NCI-H2171 (cell line): Measurements from ENCODE around the gene CRADD.

ENCODE experiments used
- DNase-seq: peaks from one replicate; lab custom pipeline; 2025; lab: John Stamatoyannopoulos, UW

Gene CRADD

DNA sequence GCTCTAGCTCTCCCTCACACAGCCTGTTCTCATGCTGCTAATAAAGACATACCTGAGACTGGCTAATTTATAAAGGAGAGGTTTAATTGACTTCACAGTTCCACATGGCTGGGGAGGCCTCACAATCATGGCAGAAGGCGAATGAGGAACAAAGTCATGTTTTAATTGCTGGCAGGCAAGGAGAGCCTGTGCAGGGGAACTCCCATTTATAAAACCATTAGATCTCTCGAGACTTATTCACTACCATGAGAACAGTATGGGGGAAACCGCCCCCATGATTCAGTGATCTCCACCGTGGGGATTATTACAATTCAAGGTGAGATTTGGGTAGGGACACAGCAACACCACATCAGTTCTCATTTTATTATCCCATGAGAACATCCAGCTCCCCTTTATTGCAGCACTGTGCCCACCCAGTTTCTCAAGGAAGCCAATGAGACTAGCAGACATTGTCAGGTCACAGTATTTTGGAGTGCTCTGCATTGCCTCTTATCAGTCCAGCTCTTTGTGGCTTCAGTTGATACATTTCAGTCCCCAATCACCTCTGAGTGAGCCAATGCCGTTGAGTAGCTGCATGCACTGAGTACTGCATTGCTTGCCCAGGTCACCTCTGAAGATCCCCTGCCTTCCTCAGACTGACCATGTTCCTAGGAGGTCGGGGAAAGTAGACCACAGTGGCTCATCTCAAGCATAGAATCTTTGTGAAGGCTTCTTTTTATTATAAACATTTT lies 131.2 kb downstream of the CRADD start:
- no peak for DNase-seq

DNA sequence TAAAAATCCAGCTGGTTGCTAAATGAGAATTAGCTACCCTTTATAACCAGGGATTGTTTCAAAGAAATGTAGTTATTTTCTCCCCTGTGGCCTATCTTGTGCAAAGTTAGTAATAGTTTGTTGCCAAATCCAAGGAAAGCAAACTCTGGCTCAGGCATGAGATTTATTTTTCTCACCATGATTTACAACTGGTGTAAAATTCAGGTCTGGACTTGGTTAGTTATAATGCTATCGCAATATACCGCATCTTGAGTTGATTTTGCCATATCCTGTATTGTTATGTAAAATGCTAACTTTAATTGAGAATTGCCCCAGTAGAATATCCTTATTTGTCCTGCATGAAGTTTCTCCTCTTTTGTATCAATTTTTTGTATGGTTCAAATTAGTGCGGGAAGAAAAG lies 135.5 kb downstream of the CRADD start:
- no peak for DNase-seq

DNA sequence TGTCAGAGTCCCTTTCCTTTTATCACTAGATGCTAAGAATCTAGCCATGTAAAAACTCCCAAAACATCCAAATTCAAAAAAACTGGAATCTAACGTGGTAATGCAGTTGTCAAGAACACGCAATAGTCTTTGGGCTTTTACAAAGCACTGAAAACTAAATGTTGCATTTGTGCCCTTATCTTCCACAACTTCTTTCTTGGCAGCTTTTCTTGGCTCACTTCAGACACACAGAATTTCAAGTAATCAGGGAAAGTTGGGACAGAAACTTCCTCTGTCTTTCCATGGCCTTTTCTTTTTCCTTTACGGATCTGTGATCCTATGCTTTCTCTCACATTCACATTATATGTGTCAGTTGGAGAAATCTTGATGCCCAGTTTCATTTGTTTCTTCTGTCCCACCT lies 136.0 kb downstream of the CRADD start:
- DNase-seq: no peak

DNA sequence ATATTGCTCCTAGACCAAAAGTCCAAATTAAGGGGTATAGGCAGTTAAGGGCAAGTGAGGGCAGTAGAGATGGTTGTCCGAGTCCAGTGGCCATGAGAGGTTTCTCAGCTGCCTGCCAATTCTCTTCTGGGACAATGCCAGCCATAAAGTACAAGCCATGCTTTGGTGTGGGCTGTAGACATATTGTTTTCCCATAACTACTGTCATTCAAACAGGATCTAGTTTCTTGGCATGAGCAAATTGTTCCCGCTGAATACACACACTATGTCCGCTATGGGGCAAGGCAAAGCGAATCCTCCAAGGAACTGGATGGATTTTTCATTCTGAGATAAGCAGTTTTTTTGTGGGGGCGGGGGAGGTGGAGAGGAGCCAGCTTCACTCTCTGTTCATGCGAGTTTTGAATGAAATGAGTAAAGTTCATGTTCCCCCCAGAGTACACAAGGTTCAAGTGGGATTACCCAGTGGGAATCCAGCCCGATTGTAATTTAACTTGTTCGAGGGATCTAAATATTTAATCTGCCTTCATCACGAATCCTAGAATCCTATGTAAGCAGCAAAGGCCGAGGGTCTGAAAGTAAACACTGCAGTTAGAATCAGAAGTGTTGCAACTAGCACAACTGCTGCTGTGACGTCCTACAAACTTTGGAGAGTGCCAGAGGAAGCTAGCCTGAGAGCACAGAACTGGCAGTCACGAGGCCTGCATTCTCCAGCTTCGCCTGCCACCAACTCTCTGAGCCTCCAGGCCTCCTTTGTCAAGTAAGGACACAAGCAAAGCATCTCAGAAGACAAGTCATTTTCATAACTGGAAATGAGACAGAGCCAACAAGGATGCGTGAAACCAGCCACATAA lies 137.0 kb downstream of the CRADD start:
- DNase-seq: no peak

DNA sequence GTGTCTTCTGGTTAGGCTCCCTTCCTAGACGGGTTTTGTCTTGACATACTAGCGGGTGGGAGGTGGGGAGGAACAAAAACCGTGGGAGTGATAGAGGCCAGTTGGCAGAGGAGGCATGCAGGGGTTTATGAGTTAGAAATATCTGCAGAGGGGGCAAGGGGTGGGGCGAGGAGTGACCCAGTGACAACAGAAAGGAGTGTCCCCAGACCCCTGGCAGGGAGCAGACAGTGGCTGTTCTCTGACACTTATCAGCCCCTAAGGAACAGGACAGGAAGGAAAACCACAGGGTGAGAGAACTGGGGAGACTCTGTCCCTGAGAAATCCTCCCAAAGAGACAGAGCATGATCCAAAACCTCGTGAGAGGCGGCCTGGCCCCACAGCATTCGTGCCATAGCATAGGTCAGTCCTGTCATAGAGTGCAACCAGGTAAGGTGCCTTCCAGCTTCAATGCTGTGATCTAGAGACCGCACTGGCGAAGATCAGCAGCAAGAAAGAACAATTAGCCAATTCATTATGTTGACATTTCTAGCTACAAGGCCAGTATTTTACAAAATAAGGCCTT lies 141.4 kb downstream of the CRADD start:
- no peak for DNase-seq

DNA sequence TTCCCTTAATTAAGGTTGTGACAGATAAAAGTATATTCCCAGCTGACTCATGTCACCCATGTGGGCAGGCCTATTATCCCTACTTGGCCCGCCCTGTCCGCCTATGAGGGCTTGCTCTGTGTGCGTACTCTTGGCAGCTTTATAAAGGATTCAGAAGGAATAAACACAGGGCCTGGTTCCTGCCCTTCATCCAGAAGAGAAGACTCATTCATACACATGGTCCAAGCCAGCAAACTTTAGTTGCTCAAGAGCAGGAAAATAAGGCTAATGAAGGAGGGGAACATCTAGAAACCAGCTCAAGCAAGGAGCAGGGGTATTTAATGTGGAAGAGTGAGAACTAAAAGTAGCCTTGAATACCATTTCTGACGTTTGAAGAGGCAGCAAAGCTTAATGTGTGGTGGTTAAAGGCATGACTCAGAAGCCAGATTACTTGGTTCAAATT lies 141.9 kb downstream of the CRADD start:
- no peak for DNase-seq

DNA sequence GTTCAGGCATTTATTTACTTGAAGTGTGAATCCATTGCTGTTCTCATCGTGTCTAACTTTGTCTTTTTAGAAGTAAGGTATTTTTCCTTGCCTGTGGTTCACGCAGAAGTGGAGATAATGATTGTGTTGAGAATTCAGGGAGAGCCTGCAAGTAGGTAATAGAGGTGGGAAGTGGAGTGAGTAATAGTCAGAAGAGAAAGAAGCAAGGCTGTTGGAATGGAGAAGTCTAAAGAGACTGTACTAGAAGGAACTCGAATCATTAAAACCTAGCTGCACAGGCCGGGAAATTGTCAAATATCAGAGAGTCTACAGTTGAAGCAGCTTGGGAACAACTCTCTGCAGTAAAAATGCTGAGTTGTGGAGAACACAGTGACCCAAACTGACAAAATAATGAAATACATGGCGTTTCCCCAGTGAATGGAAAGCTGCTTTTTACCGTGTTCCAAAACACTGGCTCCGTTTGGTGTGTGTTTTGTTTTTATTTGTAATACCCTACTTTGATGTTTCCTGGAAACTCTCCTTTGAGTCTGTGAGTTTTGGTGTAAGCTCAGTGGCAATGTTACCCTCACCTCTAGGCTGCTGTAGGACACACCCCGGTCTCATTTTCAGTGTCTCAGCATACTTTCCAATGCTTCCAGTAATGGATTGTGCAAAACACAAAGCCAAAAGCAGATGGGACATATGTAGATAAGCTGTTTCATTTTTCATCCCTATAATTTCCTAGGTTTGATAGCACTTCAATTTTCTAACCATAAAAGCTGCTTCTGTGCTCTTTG lies 146.6 kb downstream of the CRADD start:
- no peak for DNase-seq

DNA sequence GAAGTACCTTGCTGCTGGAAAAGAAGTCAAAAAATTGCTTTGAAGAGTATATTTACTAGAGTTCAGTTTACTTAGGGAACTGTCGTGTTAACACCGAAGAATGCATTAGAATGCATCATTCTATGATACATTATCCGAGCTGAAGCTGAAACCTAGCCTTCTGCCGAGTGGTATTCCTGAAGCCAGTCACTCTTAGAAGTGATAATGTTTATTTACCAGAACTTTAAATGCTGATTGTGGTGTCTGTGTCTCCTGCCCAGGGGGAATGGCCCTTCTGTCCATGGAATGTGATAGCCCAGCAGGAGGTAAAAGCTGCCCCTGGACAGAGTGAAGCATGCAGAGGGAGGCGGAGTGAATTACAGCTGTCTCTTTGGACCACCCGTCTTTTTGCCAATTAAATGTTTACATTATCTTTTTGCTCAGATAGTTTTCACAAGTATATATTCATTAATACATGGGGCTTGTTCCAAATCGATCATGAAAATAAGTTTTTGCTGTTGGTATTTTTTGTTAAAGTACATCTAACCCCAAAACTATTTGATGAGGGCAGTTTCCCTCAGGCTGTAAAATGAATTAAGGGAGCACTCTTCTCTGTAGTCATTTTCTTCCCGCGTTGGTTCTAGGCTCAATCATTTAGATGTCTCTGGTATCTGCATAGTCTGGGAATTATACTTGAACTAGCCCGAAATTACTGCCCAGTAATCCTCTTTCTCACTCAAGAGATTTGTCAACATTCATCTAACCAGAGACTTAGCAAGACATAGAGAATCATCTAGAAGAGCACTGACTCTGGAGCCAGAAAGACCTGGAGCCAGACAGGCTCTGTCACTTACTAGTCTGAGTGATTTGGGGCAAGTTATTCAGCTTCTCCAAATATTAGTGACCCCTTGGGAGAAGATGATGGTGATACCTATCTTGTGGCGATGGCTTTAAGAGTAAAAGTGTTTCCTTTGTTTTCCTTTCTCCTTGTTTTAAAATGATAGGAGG lies 147.6 kb downstream of the CRADD start:
- DNase-seq: no peak

DNA sequence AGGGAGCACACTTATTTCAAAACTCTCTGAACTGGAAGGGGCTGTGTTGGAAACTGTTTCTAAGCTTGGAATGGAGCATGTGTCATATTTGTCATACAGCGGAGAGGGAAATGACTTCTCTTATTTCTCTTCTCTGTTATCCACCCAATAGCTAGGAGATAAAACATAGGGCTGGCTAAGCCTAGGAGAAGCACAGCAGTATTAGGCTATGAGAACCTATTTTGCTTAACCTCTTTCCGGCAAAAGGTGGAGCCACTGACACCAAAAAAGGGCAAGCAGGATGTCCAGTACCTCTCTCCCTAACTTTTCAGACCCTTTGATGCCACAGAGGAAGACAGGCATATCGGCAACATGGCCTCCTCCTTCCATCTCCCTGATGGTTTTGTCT lies 148.3 kb downstream of the CRADD start:
- no peak for DNase-seq

DNA sequence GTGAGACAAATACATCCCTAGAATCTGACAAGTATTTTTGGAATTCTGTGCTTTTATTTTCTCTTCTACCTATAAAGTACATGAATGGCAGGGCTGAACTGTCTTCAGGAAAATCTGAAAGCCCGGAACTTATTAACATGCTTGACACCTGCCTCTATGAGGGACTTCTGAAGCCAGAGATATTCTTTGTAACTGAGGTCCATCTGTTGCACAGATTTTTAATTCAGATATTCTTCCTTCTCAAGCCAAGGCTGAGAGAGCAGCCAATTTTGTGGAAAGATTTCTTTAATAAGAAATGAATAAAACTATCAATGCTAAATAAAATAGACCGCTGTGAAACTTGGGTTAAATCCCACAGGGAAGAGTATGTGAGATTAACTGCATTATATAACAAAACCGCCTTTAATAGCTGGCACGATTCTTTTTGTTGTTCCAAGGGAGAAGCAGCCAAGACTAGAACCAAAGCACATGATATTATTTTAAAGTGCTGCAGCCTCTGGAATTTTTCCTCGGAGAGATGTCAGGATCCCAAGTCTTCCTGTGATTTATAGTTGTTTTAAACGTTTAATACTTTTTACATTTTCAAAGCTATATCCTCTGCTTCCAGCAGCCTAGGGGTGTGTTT lies 148.9 kb downstream of the CRADD start:
- no peak for DNase-seq

DNA sequence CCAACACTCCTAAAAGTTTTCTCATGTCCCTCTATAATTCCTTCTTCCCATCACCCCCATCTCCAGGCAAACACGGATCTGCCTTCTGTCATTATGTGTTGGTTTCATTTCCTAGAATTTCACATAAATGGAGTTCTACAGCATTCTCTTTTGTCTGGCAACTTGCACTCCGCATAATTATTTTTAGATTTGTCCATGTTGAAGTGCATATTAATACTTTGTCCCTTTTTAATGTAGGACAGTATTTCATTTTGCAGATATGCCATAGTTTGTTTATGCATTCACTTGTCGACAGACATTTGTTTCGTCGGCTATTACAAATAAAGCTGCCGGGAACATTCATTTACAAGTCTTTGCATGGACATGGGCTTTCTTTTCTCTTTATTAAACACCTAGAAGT lies 150.0 kb downstream of the CRADD start:
- no peak for DNase-seq

DNA sequence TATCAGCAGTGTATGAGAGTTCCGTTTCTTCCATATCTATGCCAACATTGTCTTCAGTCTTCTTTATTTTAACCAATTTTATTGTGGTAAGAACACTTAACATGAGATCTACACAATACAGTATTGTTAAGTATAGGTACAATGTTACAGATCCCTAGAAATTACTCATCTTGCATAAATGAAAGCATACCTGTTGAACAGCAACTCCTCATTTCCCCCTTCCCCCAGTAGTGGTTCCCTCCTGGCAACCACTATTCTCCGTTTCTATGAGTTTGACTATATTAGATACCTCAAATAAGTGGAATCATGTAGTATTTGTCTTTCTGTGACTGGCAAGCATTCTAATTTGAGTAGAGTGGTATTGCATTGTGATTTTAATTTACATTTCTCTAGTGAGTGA lies 150.5 kb downstream of the CRADD start:
- no peak for DNase-seq

DNA sequence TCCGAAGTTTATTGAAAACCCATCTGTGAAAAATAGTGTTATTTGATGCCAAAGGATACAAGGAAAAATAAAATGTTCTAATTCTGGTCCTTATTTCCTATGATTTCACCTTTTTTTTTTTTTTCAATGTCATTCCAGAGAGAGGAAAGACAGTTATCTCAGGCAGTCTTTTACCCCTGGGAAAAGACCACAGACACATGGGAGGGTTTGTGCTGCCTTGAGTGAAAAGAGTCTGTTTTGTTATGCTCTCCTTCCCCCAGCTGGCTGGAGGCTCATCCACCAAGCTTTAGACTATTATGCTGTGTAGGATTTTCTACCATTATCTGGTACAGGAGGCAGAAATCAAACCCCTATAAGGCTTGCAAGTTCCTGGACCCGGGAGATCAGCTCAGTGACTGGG lies 151.8 kb downstream of the CRADD start:
- DNase-seq: no peak

DNA sequence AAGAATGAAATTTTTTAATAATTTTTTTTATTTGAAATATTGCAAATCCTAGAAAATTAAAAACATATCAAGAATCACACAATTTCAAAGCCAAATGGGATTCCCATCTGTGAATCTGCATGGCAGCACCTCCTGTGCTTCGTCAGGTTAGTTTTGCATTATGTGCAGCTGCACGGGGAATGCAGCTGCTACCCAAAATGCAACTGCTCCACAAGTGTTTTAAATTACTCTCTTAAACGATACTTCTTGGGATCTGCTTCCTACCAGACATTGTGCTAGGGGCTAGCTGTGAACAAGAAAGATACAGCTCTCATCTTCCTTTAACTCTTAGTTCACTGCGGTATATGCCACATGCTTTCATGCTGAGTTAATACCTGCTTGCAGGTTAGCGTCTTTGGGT lies 154.2 kb downstream of the CRADD start:
- no peak for DNase-seq

DNA sequence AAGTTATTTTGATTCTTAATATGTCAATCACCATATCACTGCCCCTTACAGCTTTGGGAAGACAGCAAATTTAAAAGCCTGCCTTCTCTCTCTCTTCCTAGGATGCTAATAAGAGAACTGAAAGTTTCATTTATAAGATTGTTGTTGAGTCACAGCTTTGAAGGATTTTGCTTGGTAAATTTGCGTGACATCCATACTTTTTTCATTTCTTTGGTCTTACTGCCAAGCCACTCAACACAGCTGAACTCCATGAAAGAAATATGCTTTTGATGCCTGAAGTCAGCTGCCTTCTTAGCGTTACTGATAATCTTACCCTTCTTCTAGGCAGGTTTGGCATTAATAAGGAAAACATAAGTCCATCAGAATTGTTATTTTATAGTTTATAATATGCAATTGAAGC lies 155.0 kb downstream of the CRADD start:
- no peak for DNase-seq

DNA sequence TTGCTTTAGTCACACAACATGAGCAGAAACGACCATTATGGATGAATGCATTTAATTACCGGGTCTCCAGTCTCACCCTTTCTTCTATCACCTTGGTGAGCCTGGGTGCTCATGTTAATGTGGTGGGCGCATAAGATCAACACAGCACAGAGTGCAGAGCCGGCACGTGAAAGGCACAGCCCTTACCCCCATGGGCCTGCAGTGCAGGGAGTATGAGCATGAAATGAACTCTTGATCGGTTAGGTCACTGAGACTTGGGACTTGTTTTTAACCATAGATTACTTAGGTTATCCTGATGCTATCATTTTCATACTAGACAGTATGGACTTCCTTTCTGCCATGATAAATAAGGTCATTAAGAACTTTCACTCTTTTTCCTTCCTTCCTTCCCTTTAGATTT lies 156.8 kb downstream of the CRADD start:
- no peak for DNase-seq

DNA sequence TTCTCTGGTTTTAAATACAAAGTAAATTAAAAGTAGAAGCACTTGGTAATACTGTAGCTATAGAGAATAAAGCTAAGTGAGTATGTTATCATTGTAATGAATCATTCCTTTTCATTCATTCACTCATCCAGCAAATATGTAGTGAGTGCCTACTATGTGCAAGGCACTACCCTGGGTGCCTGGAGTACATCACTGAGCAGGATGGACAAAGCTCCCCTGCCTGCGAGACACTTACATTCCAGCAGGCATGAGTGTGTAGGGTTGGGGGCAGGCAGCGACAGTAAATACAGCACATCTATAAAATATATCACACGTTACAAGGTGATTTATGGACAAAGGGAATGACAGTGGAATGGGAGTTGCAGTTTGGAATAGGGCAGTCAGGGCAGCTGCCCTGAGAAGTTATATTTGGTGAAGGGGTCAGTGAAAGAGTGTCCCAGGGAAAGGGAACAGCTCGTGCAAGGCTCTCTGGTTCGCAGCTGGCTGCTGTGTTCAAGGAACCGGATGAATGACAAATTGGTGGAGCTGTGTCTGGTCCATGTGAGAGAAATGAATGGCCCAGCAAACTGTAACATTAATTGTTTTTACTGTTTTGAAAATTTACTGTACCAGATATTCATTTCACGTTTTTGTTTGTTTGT lies 159.6 kb downstream of the CRADD start:
- DNase-seq: no peak

DNA sequence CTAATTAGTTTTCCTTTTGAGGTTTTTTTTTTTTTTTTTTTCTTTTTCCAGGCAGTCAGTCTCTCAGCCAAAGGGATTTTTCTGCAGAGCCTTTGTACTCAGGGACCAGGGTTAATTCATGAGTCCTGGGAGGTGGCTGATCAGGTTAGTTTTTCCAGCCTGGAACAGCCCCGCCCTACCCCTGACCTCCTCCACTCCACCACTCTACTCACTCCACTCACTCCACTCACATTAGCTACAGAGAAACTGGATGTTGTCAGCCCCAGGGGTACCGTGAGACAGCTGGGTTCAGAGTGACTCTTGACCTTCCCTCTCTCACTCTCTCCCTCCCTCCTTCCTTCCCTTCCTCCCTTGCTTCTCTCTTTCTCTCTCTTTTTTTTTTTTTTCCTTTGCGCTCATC lies 161.0 kb downstream of the CRADD start:
- no peak for DNase-seq

DNA sequence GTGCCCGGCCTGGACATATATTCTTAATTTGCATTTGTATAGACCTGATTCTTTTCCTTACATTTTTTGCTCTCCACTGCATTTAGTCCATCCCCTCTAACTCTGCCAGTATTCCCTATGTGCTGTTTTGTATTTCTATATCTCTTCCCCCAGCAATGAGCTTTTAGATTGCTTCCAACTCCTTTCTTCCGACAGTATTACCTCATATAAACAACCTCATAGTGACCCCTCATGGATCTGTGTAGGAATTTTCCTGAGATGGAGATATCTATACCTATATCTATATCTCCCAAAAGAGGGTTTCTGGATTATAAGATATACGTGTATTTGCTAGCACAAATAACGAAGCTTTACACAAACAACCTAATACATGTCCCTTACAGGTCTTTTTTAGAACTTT lies 161.9 kb downstream of the CRADD start:
- DNase-seq: no peak

DNA sequence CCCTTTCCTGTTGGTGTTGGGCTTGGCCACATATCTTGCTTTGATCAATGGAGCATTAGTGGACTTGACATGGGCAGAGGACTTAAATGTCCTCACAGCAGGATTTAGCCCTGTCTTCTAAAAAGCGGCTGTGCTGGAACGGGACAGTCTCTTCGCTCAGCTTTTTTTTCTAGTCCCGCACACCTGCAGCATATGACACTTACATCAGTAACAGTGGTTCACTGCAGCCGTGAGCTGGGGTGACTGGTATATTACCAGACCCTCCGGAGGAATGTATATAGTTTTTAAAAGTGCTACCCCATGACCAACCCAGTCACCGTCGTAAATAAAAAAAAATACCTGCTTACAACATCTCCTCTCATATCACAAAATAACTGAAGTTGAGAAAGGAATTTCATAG lies 164.5 kb downstream of the CRADD start:
- DNase-seq: no peak
